HG03095 (cell line): ENCODE data around the gene PPM1D.
A peak's percentile ranks its signal among the peaks of the same experiment; 100 is the strongest.
"Not testable (repeated sequence)": the region's sequence is repeated elsewhere in the genome, so short reads cannot be mapped to it uniquely, and the experiment has no call there.

Source experiments
- ATAC-seq: cut with Tn5 transposase; IDR thresholded peaks from one replicate; pipeline ENCODE4 v1.9.1; 2021; ENCODE audit warnings: moderate library complexity; ENCODE audit not compliant: unreplicated experiment

The PPM1D gene

DNA sequence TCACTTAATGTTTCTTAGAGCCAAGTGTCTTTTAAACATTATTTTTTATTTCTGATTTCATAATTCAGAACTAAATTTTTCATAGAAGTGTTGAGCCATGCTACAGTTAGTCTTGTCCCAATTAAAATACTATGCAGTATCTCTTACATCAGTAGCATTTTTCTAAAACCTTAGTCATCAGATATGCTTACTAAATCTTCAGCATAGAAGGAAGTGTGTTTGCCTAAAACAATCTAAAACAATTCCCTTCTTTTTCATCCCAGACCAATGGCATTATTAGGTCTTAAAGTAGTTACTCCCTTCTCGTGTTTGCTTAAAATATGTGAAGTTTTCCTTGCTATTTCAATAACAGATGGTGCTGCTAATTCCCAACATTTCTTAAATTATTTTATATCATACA lies 64.0 kb downstream of the PPM1D start:
- no peak for ATAC-seq

DNA sequence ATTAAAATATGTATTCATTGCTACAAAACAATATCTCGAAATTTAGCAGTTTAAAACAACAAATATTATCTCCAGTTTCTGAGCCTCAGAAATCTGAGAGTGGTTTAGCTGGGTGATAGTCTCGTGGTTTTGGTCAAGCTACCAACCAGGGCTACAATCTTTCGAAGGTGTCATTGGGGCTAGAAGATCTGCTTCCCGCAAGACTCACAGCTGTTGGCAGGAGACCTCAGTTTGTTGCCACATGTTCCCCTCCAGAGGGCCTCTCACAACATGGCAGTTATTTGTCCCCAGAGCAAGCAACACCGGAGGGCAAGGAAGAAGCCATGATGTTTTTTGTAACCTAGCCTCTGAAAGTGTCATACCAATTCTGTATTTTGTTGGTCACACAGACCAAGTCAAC lies 65.6 kb downstream of the PPM1D start:
- no peak for ATAC-seq

DNA sequence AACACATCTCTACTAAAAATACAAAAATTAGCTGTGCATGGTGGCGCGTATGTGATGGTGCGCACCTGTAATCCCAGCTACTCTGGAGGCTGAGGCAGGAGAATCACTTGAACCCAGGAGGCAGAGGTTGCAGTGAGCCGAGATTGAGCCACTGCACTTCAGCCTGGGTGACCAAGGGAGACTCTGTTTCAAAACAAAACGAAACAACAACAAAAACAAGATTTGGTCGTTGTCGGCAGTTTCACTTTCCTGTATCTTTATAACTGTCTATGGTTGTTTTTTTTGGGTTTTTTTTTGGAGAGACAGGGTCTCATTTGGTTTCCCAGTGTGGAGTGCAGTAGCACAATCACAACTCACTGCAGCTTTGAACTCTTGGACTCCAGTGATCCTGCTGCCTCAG lies 68.7 kb downstream of the PPM1D start:
- not testable (repeated sequence) for ATAC-seq

DNA sequence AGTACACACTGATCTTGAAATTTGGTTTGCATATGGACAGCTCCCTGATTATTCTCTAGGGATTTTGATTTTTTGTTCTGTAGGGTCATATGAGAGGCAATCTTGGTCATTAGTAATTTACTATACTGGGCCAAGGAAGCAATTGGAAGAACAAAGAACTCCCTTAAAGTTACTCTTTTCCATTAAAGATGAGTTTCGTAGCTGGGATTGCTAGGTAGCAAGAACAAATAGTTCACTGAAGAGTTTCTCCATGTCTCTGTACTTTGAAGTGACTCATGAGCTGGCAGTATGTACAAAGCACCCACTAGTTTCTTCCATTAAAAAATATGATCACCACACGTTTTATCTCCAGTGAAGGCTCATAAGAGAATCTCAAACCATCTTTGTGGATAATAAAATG lies 71.5 kb downstream of the PPM1D start:
- ATAC-seq, result no peak

DNA sequence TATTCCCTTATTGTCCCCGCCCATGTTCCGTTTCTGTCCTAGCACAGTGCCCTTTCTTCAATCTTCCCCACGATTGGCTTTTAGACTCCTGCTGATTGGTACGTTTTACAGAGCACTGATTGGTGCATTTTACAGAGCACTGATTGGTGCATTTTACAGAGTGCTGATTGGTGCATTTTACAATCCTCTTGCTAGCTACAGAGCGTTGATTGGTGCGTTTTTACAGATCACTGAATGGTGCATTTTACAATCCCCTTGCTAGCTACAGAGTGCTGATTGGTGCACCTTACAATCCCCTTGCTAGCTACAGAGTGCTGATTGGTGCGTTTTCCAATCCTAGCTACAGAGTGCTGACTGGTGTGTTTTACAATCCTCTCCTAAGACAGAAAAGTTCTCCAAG lies 74.6 kb downstream of the PPM1D start:
- not testable (repeated sequence) for ATAC-seq

DNA sequence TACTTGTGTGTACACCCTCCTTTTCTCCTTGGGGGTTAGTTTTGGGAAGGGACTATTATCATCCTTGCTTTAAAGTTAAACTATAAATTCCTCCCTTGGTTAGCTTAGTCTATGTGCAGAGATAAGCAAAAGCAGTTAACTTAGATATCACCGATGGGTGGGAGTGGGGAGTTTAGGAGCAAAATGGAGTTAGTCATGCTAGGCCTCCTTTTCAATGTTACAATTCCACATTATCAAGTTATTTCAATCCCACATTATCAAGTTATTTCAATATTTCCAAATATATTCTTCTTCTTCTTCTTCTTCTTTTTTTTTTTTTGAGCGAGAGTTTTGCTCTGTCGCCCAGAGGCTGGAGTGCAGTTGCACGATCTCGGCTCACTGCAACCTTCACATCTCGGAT lies 76.0 kb downstream of the PPM1D start:
- ATAC-seq, result no peak

DNA sequence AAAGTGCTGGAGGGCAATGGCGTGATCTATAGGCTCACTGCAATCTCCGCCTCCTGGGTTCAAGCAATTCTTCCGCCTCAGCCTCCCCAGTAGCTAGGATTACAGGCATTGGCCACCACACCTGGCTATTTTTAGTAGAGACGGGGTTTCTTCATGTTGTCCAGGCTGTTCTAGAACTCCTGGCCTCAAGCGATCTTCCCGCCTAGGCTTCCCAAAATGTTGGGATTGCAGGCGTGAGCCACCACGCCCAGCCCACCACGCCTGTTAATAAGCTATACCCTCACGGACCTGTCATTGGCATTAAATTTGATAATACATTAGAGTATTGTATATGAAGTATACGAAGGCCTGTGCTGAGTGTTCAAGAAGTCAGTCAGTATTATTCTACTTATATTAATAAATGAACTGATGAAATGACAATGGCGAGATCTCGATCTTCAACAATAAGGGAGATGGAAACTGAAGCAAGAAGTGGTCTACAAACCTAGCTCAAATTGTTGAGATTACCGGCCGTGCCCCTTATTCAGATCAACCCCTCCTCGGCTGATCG lies 76.8 kb downstream of the PPM1D start:
- no peak for ATAC-seq

DNA sequence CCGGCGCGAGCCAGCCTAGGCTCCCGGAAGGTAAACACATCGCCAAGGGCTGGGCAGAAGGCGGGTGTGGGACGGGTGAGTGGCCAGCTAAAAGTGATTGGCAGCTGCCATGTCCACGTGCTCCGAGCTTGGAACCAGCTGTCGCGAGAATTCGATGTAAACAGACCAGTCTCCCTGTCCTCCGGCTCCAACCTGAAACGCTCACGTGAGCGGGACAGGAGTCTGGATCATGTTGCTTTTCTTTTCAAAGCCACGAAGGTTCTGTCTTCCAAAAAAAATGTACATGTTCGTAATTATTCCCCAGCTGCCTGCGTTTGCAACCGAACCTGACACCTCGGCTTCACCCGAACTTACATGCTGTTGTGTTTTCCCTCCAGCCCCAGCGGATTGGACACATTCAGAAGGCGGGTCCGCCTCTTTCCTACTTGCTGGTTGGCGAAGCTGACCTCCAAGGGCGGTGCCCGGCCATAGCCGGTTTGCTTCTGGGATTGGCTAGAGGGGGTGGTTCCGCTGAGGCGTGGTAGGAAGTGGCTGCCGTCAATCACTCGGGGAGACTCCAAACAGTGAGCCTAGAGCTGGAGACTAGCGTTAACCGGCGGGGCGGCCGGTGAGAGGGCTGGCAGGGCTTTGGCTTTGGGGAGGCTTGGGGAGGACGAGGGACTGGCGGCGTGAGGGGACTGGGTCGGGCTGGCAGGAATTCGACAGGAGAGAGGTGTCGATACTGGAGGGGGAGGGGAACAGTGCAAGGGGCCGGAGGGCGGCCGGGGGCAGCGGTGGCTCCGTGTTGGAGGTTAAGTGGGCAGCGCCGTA lies 77.5 kb downstream of the PPM1D start, which contains the start of gene BCAS3:
Gene BCAS3 (plus strand): TSS at position 544 of the 810 bp plus-strand sequence.
- ATAC-seq, result peak; percentile 96

DNA sequence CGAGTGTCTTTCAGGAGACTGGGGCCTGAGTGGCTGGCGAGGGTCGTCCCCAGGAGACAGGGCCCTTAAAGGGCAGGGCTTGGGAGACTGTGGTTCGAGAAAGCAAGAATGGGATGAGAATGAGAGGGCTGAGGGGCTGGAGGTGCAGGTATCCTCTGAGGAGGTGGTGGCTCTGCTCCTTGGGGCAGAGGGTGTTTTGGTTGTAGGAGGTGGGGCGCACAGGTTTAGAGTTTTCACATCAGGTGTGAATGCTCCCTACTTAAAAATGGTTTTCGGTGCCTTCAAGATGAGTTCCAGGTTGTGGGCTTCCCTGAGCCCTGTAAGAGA lies 78.1 kb downstream of the PPM1D start:
- no peak for ATAC-seq

DNA sequence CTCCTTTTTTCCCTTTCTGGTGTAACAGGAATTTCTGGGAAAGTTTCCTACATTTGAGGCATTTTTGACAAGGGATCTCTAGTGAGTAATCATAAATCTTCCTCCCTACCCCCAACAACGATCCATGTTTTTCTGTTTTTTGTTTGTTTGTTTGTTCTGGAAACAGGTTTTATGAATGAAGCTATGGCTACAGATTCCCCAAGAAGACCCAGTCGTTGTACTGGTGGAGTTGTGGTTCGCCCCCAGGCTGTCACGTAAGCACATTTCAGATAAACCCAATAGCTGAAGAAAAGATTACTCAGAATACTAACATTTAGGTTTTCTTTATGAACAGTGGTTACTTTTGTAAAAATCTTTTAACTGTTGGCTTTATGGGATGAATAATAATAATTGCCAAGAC lies 79.3 kb downstream of the PPM1D start:
- no peak for ATAC-seq

DNA sequence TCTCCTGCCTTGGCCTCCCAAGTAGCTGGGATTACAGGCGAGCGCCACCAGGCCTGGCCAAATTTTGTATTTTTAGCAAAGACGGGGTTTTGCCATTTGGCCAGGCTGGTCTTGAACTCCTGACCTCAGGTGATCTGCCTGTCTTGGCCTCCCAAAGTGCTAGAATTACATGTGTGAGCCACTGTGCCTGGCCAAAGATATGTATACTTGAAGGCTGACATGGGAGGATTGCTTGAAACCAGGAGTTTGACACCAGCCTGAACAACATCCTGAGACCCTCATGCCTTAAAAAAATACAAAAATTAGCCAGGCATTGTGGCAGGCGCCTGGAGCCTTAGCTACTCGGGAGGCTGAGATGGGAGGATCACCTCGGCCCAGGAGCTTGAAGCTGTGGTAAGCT lies 80.8 kb downstream of the PPM1D start:
- no peak for ATAC-seq

DNA sequence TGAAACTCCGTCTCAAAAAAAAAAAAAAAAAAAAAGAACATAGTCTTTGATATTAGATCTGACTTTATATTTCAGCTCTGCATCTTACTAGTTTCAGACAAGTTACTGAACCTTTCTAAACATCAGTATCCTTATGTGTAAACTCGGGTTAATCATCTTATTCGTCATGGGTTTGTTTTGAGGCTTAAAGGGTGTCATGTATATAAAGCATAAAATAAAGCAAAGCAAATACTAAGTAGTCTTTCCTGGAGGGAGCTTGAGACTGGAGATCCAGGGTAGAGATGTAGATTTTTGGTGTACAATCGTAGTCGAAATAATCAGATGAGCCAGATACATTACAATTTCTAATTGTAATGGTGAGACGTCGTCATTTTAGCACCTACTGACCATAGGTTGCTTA lies 85.4 kb downstream of the PPM1D start:
- no peak for ATAC-seq

DNA sequence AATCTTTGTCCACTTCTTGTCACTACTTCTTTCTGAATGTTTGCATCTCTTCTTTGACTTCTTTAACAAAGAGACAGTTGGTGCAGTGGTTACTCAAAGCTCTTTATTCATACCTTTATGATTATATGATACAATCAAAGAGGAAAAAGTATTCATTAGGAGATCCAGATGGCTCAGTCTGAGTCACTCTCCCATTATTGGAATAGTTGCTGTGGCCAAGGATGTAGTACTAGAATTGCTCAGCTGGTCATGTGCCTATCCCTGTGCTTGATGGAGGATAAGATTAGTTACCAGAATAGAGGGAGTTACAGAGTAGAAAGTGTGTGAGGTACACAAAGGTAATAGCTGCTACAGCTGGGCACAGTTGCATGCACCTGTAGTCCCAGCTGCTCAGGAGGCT lies 96.0 kb downstream of the PPM1D start:
- ATAC-seq, result no peak

DNA sequence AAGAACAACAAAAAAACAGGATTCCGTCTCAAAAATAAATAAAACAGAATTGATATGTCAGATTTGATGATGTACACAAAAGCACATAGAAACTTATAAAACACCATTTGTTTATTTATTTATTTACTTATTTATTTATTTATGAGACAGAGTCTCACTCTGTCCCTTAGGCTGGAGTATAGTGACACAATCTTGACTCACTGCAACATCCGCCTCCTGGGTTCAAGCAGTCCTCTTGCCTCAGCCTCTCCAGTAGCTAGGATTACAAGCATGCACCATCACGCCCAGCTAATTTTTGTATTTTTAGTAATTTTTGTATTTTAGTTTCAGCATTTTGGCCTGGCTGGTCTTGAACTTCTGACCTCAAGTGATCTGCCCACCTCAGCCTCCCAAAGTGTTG lies 99.1 kb downstream of the PPM1D start:
- ATAC-seq, result no peak

DNA sequence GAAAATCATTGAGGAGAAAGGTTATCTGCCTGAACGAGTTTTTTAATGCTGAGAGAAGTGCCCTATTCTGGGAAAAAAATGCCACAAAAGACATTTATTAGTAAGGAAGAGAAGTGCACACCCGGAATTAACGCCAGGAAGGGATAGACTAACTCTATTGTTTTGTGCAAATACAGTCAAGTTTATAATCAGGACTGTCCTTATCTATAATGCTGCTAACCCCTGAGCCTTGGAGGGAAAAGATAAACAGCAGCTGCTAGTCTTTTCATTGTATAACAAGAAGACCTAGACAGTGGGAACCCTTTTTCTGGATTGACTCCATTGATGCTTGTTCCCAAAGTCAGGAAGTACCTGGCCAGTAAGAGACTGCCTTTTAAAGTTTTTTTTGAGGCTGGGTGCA lies 104.2 kb downstream of the PPM1D start:
- ATAC-seq, result no peak

DNA sequence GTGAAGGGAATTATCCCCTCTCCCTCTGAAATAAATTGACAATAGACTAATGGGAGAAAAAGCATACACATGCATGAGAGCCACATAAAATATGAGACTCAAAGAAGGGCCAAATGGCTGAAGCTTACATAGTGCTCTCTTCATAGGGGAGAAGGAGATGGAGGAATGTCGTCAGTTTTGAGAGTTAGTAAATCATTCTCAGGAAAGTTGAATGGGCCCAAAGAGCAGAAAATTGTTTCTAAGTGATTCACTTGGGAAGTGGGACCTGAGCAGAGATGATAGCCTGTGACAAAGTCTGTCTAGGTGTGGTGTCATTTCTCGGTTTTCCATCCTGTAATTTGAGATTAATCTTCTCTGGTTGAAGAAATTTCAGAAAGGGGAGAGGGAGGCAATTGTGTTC lies 112.7 kb downstream of the PPM1D start:
- no peak for ATAC-seq

DNA sequence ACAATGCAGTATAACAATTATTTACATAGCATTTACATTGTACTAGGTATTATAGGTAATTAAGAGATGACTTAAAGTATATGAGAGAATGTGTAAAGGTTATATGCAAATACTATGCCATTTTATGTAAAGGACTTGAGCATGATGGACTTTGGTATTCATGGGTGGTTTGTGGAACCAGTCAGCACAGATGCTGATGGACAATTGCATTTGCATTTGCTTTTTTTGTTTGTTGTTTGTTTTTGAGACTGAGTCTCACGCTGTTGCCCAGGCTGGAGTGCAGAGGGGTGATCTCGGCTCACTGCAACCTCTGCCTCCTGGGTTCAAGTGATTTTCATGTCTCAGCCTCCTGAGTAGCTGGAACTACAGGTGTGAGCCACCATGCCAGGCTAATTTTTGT lies 113.6 kb downstream of the PPM1D start:
- ATAC-seq, result no peak
